Measurements from ENCODE around the gene SEC14L6. TPM values are rescaled to one million over a fixed set of nuclear protein-coding genes. Genes with fewer than 3 reads are reported as not detected.

The SEC14L6 gene
- total RNA-seq, 1 donor from 2014 or later, result 0.16 TPM

DNA sequence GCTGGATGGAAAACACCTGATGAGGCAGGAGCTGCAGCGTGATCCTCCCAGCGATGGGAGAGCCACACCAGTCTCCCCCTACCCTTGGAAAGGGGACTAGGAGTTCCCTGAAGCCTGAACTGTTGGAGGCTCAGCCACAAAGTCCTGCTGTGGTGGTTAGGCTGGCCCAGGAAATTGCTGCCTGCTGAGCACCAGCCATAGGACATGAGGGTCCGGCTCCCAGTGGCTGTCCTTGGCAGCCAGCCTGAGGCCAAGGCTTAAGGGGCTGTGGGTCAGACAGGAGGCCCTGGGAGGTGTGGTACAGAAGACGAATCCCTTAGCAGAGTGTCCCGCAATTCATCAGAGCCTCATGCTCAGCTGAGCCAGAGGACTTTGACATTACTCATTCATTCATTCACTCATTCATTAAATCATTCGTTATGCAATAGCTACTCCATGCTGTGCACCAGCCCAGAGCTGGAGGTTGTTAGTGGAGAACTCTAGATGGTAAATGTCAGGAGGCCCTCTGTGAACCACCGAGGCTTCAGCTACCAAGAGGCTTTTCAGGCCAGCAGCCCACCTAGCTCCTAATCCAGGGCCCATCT lies 26.6 kb downstream of the SEC14L6 start:
- Histone ChIP-seq H2AFZ (ENCODE audit: low read depth, low read length) (no peak overlapping the region), H3K4me3 (ENCODE audit: insufficient read depth, low read depth, low read length) (no peak overlapping the region), H3K79me2 (ENCODE audit: insufficient read depth, low read length) (no peaks in the 10 kb centered on the region), H3K27ac (ENCODE audit: low read depth, low read length) (no peak overlapping the region), H3K27me3 (ENCODE audit: insufficient read depth, low read length) (peaks cover 13% of the 10 kb centered on the region), H3K9me3 (ENCODE audit: insufficient read depth, low read depth, low read length) (no peaks in the 10 kb centered on the region), H3K9ac (ENCODE audit: low read length) (no peak overlapping the region), H4K20me1 (ENCODE audit: insufficient read depth, low read length) (no peaks in the 10 kb centered on the region), H3K4me2 (ENCODE audit: low read length) (no peak overlapping the region), H3K4me1 (ENCODE audit: insufficient read depth, low read length) (no peaks in the 10 kb centered on the region), H3K36me3 (ENCODE audit: insufficient read depth, low read length) (no peaks in the 10 kb centered on the region)
- Mint-ChIP-seq H3K27ac (ENCODE audit: unreplicated experiment) (no peak overlapping the region), H3K27me3 (ENCODE audit: low read depth, unreplicated experiment) (peaks cover 49% of the 10 kb centered on the region), H3K36me3 (ENCODE audit: low read depth, unreplicated experiment) (no peaks in the 10 kb centered on the region), H3K4me1 (ENCODE audit: low read depth, unreplicated experiment) (no peaks in the 10 kb centered on the region), H3K4me3 (ENCODE audit: unreplicated experiment) (no peak overlapping the region), H3K9me3 (ENCODE audit: unreplicated experiment) (no peaks in the 10 kb centered on the region)
- TF ChIP-seq, protein P1, sequence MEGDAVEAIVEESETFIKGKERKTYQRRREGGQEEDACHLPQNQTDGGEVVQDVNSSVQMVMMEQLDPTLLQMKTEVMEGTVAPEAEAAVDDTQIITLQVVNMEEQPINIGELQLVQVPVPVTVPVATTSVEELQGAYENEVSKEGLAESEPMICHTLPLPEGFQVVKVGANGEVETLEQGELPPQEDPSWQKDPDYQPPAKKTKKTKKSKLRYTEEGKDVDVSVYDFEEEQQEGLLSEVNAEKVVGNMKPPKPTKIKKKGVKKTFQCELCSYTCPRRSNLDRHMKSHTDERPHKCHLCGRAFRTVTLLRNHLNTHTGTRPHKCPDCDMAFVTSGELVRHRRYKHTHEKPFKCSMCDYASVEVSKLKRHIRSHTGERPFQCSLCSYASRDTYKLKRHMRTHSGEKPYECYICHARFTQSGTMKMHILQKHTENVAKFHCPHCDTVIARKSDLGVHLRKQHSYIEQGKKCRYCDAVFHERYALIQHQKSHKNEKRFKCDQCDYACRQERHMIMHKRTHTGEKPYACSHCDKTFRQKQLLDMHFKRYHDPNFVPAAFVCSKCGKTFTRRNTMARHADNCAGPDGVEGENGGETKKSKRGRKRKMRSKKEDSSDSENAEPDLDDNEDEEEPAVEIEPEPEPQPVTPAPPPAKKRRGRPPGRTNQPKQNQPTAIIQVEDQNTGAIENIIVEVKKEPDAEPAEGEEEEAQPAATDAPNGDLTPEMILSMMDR (IDR thresholded peaks at IDR 0.05; ENCODE audit: insufficient read depth, low read depth, low read length), result no peak
- no peak for TF ChIP-seq EZH2 (IDR thresholded peaks at IDR 0.05; ENCODE audit: insufficient read depth, low read length)
- DNase-seq (ENCODE audit: low read depth) (no peak), FAIRE-seq (no peak)

DNA sequence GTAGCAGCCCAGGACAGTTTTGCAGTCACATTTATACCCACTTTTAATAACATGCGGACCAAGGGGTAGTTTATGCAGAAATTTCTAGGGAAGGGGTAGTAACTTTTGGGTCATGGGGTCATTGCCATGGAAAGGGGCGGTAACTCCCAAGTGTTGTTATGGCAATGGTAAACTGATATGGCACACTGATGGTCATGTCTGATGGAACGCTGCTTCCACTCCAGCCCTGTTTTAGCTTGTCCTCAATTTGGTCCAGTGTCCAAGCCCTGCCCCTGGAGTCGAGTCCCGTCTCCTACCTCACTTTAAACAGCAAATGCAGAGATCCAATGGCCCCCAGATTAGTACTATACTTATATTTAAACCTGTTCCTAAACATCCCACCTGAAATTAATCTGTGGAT lies 29.8 kb downstream of the SEC14L6 start:
- H3K27me3 Mint-ChIP-seq (ENCODE audit: low read depth, unreplicated experiment), result peaks cover 35% of the 10 kb centered on the region
- H3K9ac ChIP-seq (ENCODE audit: low read length), result no peak overlapping the region
- H3K27me3 ChIP-seq (ENCODE audit: insufficient read depth, low read length), result peaks cover 6% of the 10 kb centered on the region
- H3K36me3 Mint-ChIP-seq (ENCODE audit: low read depth, unreplicated experiment), result no peaks in the 10 kb centered on the region
- no peak overlapping the region for H3K4me2 ChIP-seq (ENCODE audit: low read length)
- no peaks in the 10 kb centered on the region for H4K20me1 ChIP-seq (ENCODE audit: insufficient read depth, low read length)
- no peak overlapping the region for H3K4me3 ChIP-seq (ENCODE audit: insufficient read depth, low read depth, low read length)
- no peak for DNase-seq (ENCODE audit: low read depth)
- H3K4me1 ChIP-seq (ENCODE audit: insufficient read depth, low read length), result no peaks in the 10 kb centered on the region
- no peaks in the 10 kb centered on the region for H3K9me3 ChIP-seq (ENCODE audit: insufficient read depth, low read depth, low read length)
- no peak overlapping the region for H3K27ac Mint-ChIP-seq (ENCODE audit: unreplicated experiment)
- no peak overlapping the region for H3K27ac ChIP-seq (ENCODE audit: low read depth, low read length)
- no peak overlapping the region for H2AFZ ChIP-seq (ENCODE audit: low read depth, low read length)
- FAIRE-seq, result no peak
- H3K36me3 ChIP-seq (ENCODE audit: insufficient read depth, low read length), result no peaks in the 10 kb centered on the region
- H3K9me3 Mint-ChIP-seq (ENCODE audit: unreplicated experiment), result peaks cover 3% of the 10 kb centered on the region
- TF ChIP-seq, protein P1 (IDR thresholded peaks at IDR 0.05; ENCODE audit: insufficient read depth, low read depth, low read length), result no peak
- no peak for TF ChIP-seq EZH2 (IDR thresholded peaks at IDR 0.05; ENCODE audit: insufficient read depth, low read length)
- H3K4me3 Mint-ChIP-seq (ENCODE audit: unreplicated experiment), result no peak overlapping the region
- no peaks in the 10 kb centered on the region for H3K79me2 ChIP-seq (ENCODE audit: insufficient read depth, low read length)
- H3K4me1 Mint-ChIP-seq (ENCODE audit: low read depth, unreplicated experiment), result no peaks in the 10 kb centered on the region

DNA sequence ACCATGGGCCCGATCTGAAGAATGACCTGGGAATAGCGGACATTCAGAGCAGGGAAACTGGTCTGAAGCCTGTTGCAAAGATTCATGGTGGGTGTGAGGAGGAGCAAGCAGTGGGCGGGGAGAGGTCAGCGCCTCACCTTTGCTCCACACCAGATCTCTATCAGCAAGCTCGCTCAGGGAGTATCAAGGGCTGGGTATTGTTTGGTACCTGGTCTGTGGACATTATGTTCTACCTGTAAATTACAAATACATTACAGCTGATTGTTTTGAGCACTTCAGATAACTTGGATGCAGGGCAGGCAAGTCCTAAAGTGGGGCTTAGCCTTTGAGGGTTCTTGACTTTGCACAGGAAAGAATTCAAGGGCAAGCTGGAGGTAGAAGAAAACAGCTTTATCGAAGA lies 30.3 kb downstream of the SEC14L6 start:
- TF ChIP-seq EZH2 (IDR thresholded peaks at IDR 0.05; ENCODE audit: insufficient read depth, low read length), result no peak
- TF ChIP-seq, protein P1 (IDR thresholded peaks at IDR 0.05; ENCODE audit: insufficient read depth, low read depth, low read length), result no peak
- no peak overlapping the region for H3K4me3 ChIP-seq (ENCODE audit: insufficient read depth, low read depth, low read length)
- H3K27ac ChIP-seq (ENCODE audit: low read depth, low read length), result no peak overlapping the region
- DNase-seq (ENCODE audit: low read depth) (no peak), FAIRE-seq (no peak)
- H4K20me1 ChIP-seq (ENCODE audit: insufficient read depth, low read length), result no peaks in the 10 kb centered on the region
- H3K4me1 ChIP-seq (ENCODE audit: insufficient read depth, low read length), result no peaks in the 10 kb centered on the region
- Mint-ChIP-seq H3K4me3 (ENCODE audit: unreplicated experiment) (no peak overlapping the region), H3K4me1 (ENCODE audit: low read depth, unreplicated experiment) (no peaks in the 10 kb centered on the region), H3K27ac (ENCODE audit: unreplicated experiment) (no peak overlapping the region), H3K27me3 (ENCODE audit: low read depth, unreplicated experiment) (peaks cover 31% of the 10 kb centered on the region), H3K9me3 (ENCODE audit: unreplicated experiment) (peaks cover 3% of the 10 kb centered on the region), H3K36me3 (ENCODE audit: low read depth, unreplicated experiment) (no peaks in the 10 kb centered on the region)
- no peaks in the 10 kb centered on the region for H3K79me2 ChIP-seq (ENCODE audit: insufficient read depth, low read length)
- peaks cover 6% of the 10 kb centered on the region for H3K27me3 ChIP-seq (ENCODE audit: insufficient read depth, low read length)
- H3K36me3 ChIP-seq (ENCODE audit: insufficient read depth, low read length), result no peaks in the 10 kb centered on the region
- H3K9me3 ChIP-seq (ENCODE audit: insufficient read depth, low read depth, low read length), result no peaks in the 10 kb centered on the region
- no peak overlapping the region for H2AFZ ChIP-seq (ENCODE audit: low read depth, low read length)
- no peak overlapping the region for H3K9ac ChIP-seq (ENCODE audit: low read length)
- no peak overlapping the region for H3K4me2 ChIP-seq (ENCODE audit: low read length)
